GM19035 (cell line): ENCODE results near the gene BANK1.

ENCODE experiments used
- ATAC-seq: cut with Tn5 transposase; IDR thresholded peaks from one replicate; pipeline ENCODE4 v1.9.1; 2021; ENCODE audit not compliant: unreplicated experiment

BANK1 gene

GRCh38 chr4:102116121-102116520, 325.6 kb downstream of the BANK1 start:
- no peak for ATAC-seq

DNA sequence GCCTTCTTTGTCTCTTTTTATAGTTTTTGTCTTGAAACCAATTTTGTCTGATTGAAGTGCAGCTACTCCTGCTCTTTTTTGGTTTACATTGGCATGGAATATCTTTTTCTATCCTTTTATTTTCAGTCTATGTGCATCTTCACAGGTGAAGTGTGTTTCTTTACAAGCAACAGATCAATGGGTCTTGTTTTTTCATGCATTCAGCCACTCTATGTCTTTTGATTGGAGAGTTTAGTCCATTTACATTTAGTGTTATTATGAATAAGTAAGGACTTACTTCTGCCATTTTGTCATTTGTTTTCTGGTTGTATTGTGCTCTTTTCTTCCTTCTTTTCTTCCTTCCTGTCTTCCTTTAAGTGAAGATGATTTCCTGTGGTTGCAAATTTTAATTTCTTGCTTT, 330.3 kb downstream of the BANK1 start:
- ATAC-seq = no peak
